Measurements from ENCODE around the gene DHRS2.
A peak's percentile ranks its signal among the peaks of the same experiment; 100 is the strongest.

Gene DHRS2

DNA sequence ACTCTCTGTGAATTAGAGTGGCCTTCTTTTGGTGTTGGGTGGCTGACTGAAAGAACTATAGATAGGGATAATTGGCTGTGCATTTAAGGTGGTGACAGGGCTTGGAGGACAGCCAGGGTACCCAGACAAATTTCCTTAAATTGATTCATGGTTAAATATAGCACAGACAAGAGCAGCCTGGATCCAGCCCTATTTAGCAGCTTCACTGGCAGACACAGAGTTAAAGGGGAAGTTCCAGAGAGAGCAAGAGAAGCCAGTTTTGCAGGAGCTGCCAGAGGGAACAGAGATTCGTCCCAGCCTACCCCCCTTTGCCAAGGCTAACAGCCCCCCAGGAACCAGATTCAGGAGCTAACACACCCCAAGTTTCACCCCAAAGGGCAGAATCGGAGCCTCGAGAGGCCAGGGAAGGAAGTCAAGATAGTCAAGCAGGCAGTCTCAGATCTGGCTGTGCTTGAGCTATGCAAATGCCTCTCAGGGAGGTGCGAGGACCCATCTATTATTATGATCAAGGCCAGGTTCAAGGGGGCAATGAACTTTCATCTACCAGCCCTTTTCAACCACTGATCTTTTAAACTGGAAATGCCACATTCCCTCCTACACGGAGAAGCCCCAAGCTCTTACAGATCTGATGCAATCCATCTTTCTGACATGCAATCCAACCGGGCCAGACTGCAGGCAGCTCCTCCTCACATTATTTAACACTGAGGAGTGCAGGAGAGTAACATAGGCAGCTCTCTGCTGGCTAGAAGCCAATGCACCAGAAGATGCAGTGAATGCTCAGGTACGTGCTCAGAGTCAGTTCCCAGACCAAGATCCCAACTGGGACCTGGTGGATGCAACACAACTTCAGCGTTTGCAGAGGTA, 58.2 kb downstream of the DHRS2 start:
- peak; percentile 15 for DNase-seq (ENCODE audit: low read depth)
